ENCODE results near the gene TMEM239. TPM values are rescaled to one million over a fixed set of nuclear protein-coding genes. Genes with fewer than 3 reads are reported as not detected.
"Not testable (repeated sequence)": the region's sequence is repeated elsewhere in the genome, so short reads cannot be mapped to it uniquely, and the experiment has no call there.

TMEM239 gene
- total RNA-seq, 1 experiment from 2014 or later = not detected

- in situ Hi-C loops (cut with HindIII; ENCODE audit: low pct_unique_long_range_greater_than_20kb, low sequenced_read_pairs) = no loop called here
- DNase-seq (ENCODE audit: low read depth) = no peak
These were observed 17.9 kb upstream of the TMEM239 start for GRCh38 chr20:2798095-2798805.

DNA sequence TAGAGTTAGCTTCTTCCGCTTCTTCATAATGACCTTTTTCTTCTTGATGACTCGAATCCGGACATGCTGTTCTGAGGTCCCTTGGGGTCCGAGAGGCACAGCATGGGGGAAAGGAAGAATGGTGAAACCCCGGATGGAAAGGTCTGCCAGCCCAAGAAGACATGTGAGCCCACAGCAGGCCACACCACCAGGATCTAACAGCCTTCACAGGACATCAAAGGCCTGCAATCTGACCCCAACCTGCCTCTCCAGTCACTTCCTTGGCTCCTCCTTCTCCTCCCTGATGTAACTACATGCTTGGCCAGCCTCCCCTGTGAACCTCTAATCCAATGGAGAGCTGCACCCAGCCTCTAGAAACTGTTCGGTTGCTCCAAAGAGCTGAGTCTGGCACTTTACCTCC, 17.4 kb upstream of the TMEM239 start:
- DNase-seq (ENCODE audit: low read depth) = no peak
- in situ Hi-C loops (cut with HindIII; ENCODE audit: low pct_unique_long_range_greater_than_20kb, low sequenced_read_pairs) = no loop called here

DNA sequence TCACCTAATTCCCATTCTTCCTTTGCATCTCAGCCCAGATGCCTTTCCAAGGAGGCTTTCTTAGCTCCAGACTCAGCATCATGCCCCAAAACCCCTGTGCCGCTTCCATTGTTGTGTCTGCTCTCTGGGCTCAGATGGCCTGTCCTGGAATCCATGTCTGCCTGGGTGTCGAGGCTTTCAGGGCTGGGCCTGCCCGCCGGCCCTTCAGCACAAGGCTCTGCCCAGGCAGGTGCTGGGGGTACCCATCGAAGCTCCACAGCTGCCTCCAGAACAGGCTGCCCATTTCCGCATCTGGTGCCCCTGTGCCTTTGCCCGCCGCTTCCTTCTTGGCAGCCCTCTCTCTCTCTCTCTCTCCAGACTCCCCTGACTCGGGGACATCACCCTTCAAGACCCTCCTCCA, 16.9 kb upstream of the TMEM239 start:
- in situ Hi-C loops (cut with HindIII; ENCODE audit: low pct_unique_long_range_greater_than_20kb, low sequenced_read_pairs) = no loop called here
- DNase-seq (ENCODE audit: low read depth) = no peak

DNA sequence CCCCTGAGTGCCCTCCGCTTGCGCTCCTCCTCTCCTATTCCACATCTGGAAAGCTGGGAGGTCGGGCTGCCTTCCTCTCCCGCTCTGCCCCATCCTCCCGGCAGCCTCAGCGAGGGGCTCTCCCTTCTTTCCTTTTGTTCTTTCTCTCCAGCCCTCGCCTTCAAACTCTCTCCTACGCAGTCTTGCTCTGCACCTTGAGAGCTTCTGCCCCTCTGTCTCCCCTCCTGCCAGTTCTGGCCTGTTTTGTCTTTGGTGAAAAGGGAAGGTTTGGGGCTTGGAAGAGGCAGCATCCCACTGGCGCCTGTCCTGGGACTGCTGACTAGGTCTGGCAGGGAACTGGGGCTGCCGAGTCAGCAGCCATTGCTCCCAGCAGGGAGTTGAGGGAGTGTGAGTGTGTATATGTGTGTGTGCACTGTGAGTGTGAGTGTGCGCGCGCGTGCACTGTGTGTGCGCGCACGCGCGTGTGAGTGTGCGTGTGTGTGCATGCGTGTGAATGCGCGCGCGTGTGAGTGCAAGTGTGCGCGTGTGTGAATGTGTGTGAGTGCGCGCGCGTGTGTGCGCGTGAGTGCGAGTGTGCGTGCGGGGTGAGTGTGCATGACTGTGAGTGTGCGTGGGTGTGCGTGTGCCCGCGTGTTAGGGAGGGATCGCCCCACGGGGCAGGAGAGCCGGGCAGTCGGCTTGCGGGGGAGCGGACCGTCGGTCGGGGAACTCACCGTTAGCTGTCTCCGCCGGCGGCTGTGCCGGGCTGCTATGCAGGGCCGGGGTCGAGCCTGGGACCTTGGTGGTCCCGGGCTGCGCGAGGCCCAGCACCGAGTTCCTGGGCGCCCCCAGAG, 16.3 kb upstream of the TMEM239 start:
- DNase-seq (ENCODE audit: low read depth) = no peak
- in situ Hi-C loops (cut with HindIII; ENCODE audit: low pct_unique_long_range_greater_than_20kb, low sequenced_read_pairs) = no loop called here

GRCh38 chr20:2800521-2801285, 15.5 kb upstream of the TMEM239 start, which contains the start of gene CPXM1:
TSS of gene CPXM1 (minus strand) at chr20:2800627. CDS start at chr20:2800572, 55 bp downstream.
- DNase-seq (ENCODE audit: low read depth) = no peak
- in situ Hi-C loops (cut with HindIII; ENCODE audit: low pct_unique_long_range_greater_than_20kb, low sequenced_read_pairs) = no loop called here

- DNase-seq (ENCODE audit: low read depth) = no peak
- in situ Hi-C loops (cut with HindIII; ENCODE audit: low pct_unique_long_range_greater_than_20kb, low sequenced_read_pairs) = no loop called here
These were observed 14.9 kb upstream of the TMEM239 start for GRCh38 chr20:2801286-2801728.

DNA sequence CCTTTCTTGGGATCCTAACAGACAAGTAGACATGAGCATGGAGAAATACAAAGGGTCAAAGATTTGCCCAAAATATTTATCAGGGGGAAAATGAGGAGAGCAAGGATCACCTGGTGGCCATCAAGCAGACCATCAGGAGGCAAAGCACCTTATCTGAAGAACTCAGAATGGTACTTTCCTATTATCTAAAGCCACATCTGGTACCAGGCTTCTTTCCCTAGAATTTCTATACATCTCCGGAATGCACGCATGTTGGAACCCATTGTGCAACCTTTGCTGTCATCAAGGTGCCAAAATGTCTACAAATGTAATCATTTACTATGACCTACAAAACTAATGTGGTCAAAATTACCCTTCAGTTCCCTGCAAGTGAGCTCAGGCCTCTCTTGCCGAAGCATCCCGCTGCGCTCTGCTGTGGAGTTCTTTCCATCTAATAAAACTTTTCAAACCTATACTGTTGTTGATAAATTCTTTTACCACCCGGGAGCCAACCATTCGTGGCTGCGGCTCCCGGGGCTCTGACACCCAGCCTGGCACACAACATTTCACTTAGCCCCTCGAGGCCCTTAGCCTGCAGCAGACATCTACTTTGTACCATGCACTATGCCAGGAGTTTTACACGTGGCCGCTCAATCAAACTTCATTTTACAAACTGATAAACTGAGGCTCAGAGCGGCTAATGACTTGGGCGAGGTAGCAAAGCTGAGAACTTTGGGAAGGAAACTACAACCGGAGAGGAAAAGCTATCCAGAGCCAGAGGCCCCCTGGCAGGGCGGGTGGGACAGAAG, 11.9 kb upstream of the TMEM239 start:
- in situ Hi-C loops (cut with HindIII; ENCODE audit: low pct_unique_long_range_greater_than_20kb, low sequenced_read_pairs) = no loop called here
- no peak for DNase-seq (ENCODE audit: low read depth)

GRCh38 chr20:2804852-2805688, 11.1 kb upstream of the TMEM239 start:
- in situ Hi-C loops (cut with HindIII; ENCODE audit: low pct_unique_long_range_greater_than_20kb, low sequenced_read_pairs) = no loop called here
- no peak for DNase-seq (ENCODE audit: low read depth)

DNA sequence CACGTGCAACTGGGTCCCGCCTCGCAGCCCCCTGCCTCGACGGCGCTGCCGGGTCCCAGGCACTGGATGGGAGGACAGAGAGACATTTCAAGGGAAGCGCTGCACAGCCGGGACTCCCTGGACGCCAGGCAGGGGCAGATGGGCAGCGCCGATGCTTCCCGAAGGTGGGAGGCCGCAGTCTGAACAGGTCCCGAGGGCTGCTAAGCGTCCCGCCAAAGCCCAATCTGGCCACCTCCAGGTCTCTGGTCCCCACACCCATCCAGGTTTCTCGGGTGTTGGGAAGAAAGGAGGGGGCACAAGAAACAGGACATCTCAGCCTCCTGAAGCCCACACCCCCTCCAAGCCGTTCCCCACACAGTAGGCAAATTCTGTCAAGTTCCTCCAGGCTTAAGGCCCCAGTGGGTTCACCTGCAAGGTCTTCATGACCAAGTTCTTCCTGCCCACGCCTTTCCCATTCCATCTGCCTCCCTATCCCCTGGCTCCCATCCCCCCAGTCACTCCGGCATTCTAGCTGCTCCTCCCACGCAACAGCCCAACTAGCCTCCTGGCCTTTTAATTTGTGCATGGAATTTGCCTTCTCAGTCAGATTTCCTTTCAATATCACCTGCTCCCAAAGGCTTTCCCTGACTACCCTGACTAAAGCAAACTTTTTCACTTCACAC, 10.3 kb upstream of the TMEM239 start:
- DNase-seq (ENCODE audit: low read depth) = no peak
- in situ Hi-C loops (cut with HindIII; ENCODE audit: low pct_unique_long_range_greater_than_20kb, low sequenced_read_pairs) = no loop called here

DNA sequence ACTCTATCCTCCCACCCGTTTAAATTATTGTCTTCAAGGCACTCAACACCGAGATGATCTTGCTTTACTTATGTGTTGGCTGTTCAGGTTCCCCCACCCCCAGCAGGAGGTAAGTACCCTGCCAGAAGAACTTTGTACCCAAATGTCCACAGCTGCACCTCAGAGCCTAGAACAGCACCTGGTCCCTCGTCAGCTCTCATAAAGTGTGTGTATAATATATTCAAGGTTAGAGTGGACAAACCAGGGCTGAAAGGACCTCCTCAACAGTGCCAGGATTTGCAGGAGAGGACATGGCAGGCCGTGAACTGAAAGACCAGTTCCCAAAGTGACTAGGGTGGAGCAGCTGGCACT, 9.8 kb upstream of the TMEM239 start:
- in situ Hi-C loops (cut with HindIII; ENCODE audit: low pct_unique_long_range_greater_than_20kb, low sequenced_read_pairs) = no loop called here
- DNase-seq (ENCODE audit: low read depth) = no peak

DNA sequence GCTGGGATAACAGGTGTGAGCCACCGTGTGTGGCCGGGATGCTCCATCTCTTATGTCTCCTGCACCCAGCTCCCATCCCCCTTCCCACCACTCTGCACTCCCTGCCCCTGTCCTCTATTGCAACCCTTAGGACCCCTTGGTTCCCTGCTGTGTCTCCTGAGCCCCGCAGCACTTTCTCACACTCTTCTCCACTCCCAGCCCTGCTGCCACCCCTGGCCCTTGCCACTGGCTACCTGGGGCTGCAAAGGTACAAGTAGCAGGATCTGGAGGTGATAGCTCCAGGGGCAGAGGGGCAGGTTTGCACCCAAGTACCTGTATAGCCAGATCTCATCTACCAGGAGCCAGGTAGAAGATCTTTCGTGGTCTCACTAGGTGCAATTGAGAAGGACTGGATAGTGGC, 9.1 kb upstream of the TMEM239 start:
- in situ Hi-C loops (cut with HindIII; ENCODE audit: low pct_unique_long_range_greater_than_20kb, low sequenced_read_pairs) = no loop called here
- no peak for DNase-seq (ENCODE audit: low read depth)

DNA sequence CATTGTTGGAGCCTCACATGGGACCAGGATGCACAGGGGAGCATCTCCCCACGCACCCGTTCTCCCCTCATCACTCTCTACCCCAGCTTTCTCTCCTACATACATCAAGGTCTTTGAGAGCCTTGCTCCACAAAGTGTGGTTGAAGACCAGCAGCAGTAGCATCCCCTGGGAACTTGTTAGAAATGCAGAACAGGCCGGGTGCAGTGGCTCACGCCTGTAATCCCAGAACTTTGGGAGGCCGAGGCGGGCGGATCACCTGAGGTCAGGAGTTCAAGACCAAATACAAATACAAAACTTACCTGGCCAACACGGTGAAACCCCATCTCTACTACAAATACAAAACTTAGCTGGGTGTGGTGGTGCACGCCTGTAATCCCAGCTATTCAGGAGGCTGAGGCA, 8.2 kb upstream of the TMEM239 start:
- DNase-seq (ENCODE audit: low read depth); in situ Hi-C loops (cut with HindIII; ENCODE audit: low pct_unique_long_range_greater_than_20kb, low sequenced_read_pairs): not testable (repeated sequence)

GRCh38 chr20:2809690-2810089, 6.5 kb upstream of the TMEM239 start:
- DNase-seq (ENCODE audit: low read depth) = peak; percentile 11
- in situ Hi-C loops (cut with HindIII; ENCODE audit: low pct_unique_long_range_greater_than_20kb, low sequenced_read_pairs) = no loop called here

DNA sequence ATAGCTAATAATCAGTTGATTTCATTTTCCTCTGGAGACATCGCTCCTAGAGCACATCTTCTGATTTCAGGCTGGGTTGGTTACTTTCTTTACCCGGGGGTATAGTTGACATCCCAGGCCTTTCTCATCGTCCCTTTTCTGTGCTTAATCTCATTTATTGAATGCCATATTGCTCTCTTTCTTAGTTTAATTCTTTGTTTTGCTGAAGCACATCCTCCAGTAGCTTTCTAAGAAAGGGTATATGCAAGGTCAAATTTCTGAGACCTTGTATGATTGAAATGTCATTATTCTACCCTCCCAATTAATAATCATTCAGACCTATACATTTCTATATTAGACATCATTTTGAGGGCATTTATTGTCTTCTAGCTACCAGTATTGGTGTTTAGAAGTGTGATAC, 4.0 kb upstream of the TMEM239 start:
- in situ Hi-C loops (cut with HindIII; ENCODE audit: low pct_unique_long_range_greater_than_20kb, low sequenced_read_pairs) = no loop called here
- no peak for DNase-seq (ENCODE audit: low read depth)

GRCh38 chr20:2814076-2814475, 2.1 kb upstream of the TMEM239 start:
- no peak for DNase-seq (ENCODE audit: low read depth)
- in situ Hi-C loops (cut with HindIII; ENCODE audit: low pct_unique_long_range_greater_than_20kb, low sequenced_read_pairs) = no loop called here

DNA sequence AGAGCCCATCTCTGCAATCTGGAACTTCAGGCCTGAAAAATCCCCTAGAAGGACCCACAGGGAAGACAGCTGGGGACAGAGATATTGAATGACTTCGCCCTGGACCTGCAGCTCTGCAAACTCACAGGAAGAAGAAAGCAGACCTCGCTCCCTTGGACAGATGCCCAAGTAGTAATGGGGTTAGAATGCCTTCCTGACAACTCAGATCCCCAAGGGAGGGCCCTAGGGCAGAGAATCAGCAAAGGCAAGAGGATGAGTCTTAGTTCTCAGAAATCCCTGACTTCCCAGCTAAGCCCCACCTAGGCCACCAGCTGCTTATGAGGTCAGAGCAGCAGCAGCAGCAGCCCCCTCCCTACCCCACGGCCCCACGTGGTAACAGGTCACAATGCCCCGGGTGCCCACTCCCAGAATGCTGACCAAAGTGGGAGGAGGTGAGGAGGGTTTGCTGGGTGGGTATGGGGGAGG, 1.5 kb upstream of the TMEM239 start, which contains the start of gene C20orf141:
C20orf141 (plus strand) TSS at position 401 of the 465 bp plus-strand sequence. CDS start 198 bp downstream, outside the sequence.
- in situ Hi-C loops (cut with HindIII; ENCODE audit: low pct_unique_long_range_greater_than_20kb, low sequenced_read_pairs) = no loop called here
- peak; percentile 67 for DNase-seq (ENCODE audit: low read depth)

All from Caki2 (cell line).